Sigmoid colon (tissue), 7 donors: ENCODE results near the gene PVALEF. TPM values are rescaled to one million over a fixed set of nuclear protein-coding genes. Genes with fewer than 3 reads are reported as not detected.

ENCODE experiments used
- DNase-seq: peaks from one replicate; pipeline ENCODE4 v3.0.0-alpha.2; 2019
- H3K27ac ChIP-seq, 4 donors: fragments of 200-600 bp; sonication (generic); one replicate each; pipeline ENCODE4 v1.5.1; 2016 to 2019; ENCODE audit warnings: mild to moderate bottlenecking in 1 of 4
- H3K27me3 ChIP-seq, 3 donors: fragments of 200-600 bp; sonication (generic); one replicate each; pipeline ENCODE4 v1.5.1; 2019; ENCODE audit warnings: mild to moderate bottlenecking in 1 of 3
- H3K36me3 ChIP-seq, 4 donors: fragments of 200-600 bp; sonication (generic); one replicate each; pipeline ENCODE4 v1.5.1; 2016 to 2019
- H3K4me1 ChIP-seq, 4 donors: fragments of 200-600 bp; sonication (generic); one replicate each; pipeline ENCODE4 v1.5.1; 2017 to 2019
- H3K4me3 ChIP-seq, 4 donors: fragments of 200-600 bp; sonication (generic); one replicate each; pipeline ENCODE4 v1.5.1; 2017 to 2019; ENCODE audit warnings: mild to moderate bottlenecking in 2 of 4, moderate library complexity in 1 of 4
- H3K9me3 ChIP-seq, 4 donors: fragments of 200-600 bp in 3 of 4; sonication (generic) in 3 of 4; one replicate each; pipeline versions ENCODE4 v1.5.1 to v1.6.1; 2013 to 2019
- EP300 ChIP-seq, 4 donors: sonication (generic); formaldehyde crosslinking; IDR thresholded peaks; one replicate each; pipeline ENCODE4 v1.6.1; 2017; ENCODE audit warnings: antibody characterized with exemption in 4 of 4
- POLR2A ChIP-seq, 2 donors: fragments of 450-650 bp; IDR thresholded peaks; one replicate each; pipeline ENCODE4 v1.6.1; 2016; ENCODE audit warnings: antibody characterized with exemption in 2 of 2, mild to moderate bottlenecking in 2 of 2, moderate library complexity in 2 of 2
- POLR2AphosphoS5 ChIP-seq, 4 donors: sonication (generic); formaldehyde crosslinking; IDR thresholded peaks; one replicate each; pipeline ENCODE4 v1.6.1; 2017; ENCODE audit warnings: antibody characterized with exemption in 4 of 4
- WGBS, 2 donors: extraction: QIAGEN DNeasy Blood & Tissue Kit; methylation state at CpG; one replicate each; pipeline ENCODE4 v1.1.7; 2013; 5-methylcytosine and 5-hydroxymethylcytosine counted together
- intact Hi-C: fragments of 100-400 bp; cut with DNase I; formaldehyde crosslinking; loops from one replicate; pipeline ENCODE4 v1.15.1; 2023
- polyA plus RNA-seq, 3 donors: library from polyadenylated mRNA; stranded (reverse); fragments of 200-250 nt; gene quantifications; one replicate each; pipeline ENCODE4 v1.2.3, GENCODE V29; 2013
- total RNA-seq, 4 donors: library from RNA; depleted of rRNA; stranded (reverse); fragments of >200 nt; gene quantifications; one replicate each; pipeline ENCODE4 v1.1.0, GENCODE V29; 2016
- TF ChIP-seq, protein P1 (sequence below), 4 experiments: fragments of 450-650 bp in 3 of 4; fragments of 200-600 bp in 1 of 4; IDR thresholded peaks; one replicate each; pipeline ENCODE4 v1.5.1; 2016 to 2019; ENCODE audit warnings: antibody characterized with exemption in 4 of 4, mild to moderate bottlenecking in 3 of 4, moderate library complexity in 2 of 4
- donor health status: healthy with polysubstance abuse.
- donor health status: Bipolar disorder and iron deficiency.
- donor health status: healthy.

The PVALEF gene
- total and polyA plus RNA-seq, 7 donors: not detected

DNA sequence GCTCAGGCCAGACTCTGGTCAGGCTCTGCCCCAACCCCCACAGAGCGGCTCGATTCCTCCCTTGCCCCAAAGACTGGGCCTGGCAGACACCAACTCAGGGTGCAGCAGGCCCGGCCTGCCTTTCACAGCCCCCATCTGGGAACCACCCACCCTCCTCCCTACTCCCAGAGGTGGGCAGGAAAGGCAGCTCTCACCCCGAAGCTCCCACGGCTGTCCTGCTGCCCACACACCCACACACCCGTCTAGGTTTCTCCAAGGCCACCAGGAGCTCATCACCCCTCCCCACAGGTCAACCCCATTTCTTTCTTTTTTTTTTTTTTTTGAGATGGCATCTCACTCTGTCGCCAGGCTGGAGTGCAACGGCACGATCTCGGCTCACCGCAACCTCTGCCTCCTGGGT lies 53.7 kb downstream of the PVALEF start:
- intact Hi-C loops: no loop called here
- TF ChIP-seq, protein P1, sequence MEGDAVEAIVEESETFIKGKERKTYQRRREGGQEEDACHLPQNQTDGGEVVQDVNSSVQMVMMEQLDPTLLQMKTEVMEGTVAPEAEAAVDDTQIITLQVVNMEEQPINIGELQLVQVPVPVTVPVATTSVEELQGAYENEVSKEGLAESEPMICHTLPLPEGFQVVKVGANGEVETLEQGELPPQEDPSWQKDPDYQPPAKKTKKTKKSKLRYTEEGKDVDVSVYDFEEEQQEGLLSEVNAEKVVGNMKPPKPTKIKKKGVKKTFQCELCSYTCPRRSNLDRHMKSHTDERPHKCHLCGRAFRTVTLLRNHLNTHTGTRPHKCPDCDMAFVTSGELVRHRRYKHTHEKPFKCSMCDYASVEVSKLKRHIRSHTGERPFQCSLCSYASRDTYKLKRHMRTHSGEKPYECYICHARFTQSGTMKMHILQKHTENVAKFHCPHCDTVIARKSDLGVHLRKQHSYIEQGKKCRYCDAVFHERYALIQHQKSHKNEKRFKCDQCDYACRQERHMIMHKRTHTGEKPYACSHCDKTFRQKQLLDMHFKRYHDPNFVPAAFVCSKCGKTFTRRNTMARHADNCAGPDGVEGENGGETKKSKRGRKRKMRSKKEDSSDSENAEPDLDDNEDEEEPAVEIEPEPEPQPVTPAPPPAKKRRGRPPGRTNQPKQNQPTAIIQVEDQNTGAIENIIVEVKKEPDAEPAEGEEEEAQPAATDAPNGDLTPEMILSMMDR (IDR thresholded peaks at IDR 0.05): no peak
- TF ChIP-seq POLR2A (IDR thresholded peaks at IDR 0.05) (no peak), EP300 (IDR thresholded peaks at IDR 0.05) (no peak), POLR2AphosphoS5 (IDR thresholded peaks at IDR 0.05) (no peak)
- H3K36me3 ChIP-seq: peaks cover 0 to 7% (median 0%) of the 10 kb centered on the region in 4 donors
- H3K4me3 ChIP-seq: no peak overlapping the region
- DNase-seq: no peak
- no peak overlapping the region for H3K27ac ChIP-seq
- 96 to 97% methylated on average over 11 of the region's 11 CpGs for WGBS, 2 donors
- no peaks in the 10 kb centered on the region for H3K27me3 ChIP-seq
- H3K9me3 ChIP-seq: no peaks in the 10 kb centered on the region
- H3K4me1 ChIP-seq: peaks cover 0 to 24% (median 18%) of the 10 kb centered on the region in 4 donors

GRCh38 chr17:81219476-81220180 lies 54.3 kb downstream of the PVALEF start:
- H3K36me3 ChIP-seq: peaks cover 0 to 7% (median 0%) of the 10 kb centered on the region in 4 donors
- 95 to 97% methylated on average over 24 of the region's 24 CpGs for WGBS, 2 donors
- TF ChIP-seq, protein P1 (IDR thresholded peaks at IDR 0.05): no peak
- TF ChIP-seq EP300 (IDR thresholded peaks at IDR 0.05): no peak
- TF ChIP-seq POLR2A (IDR thresholded peaks at IDR 0.05): no peak
- TF ChIP-seq POLR2AphosphoS5 (IDR thresholded peaks at IDR 0.05): no peak
- H3K27ac ChIP-seq: no peak overlapping the region
- H3K4me1 ChIP-seq: peaks cover 0 to 25% (median 18%) of the 10 kb centered on the region in 4 donors
- intact Hi-C loops: loop anchor here (10.0 kb wide), 1 partner anchor 185 kb away; the partner anchor contains the start of gene BAIAP2
- H3K9me3 ChIP-seq: no peaks in the 10 kb centered on the region
- H3K27me3 ChIP-seq: no peaks in the 10 kb centered on the region
- H3K4me3 ChIP-seq: no peak overlapping the region
- DNase-seq: no peak

DNA sequence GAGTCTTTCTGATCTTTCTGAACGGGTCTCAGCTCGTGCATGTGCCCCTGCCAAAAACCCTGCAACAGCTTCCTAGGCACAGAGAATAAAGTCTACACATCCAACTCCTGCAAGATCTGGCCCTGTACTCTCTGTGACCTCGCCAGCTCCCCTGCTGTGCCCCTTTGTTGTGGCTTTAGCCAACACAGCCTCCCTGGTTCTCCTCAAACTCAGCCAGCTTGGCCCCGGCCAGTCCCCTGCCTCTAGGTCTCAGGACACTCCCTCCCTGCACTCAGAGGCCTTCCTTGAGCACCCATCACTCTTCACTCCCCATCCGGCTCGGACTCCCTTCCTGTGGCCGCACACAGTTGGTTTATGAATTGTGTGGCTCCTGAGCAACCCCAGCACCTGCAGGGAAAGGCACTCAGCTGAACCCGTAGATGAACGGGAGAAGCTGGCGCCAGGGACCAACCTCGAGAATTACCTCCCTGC lies 56.1 kb downstream of the PVALEF start:
- WGBS, 2 donors: 73 to 84% methylated on average over 11 of the region's 11 CpGs
- Histone ChIP-seq H3K9me3 (no peaks in the 10 kb centered on the region), H3K36me3 (peaks cover 0 to 7% (median 0%) of the 10 kb centered on the region in 4 donors), H3K27ac (no peak overlapping the region), H3K27me3 (no peaks in the 10 kb centered on the region), H3K4me1 (peaks cover 0 to 25% (median 18%) of the 10 kb centered on the region in 4 donors), H3K4me3 (no peak overlapping the region)
- no peak for DNase-seq
- TF ChIP-seq POLR2A (IDR thresholded peaks at IDR 0.05): no peak
- intact Hi-C loops: loop anchor here (10.0 kb wide), 1 partner anchor 187 kb away; the partner anchor contains the start of gene BAIAP2

GRCh38 chr17:81221842-81222619 lies 56.7 kb downstream of the PVALEF start:
- no peak for TF ChIP-seq POLR2AphosphoS5 (IDR thresholded peaks at IDR 0.05)
- TF ChIP-seq, protein P1 (IDR thresholded peaks at IDR 0.05): no peak
- no peak for TF ChIP-seq POLR2A (IDR thresholded peaks at IDR 0.05)
- no peak for TF ChIP-seq EP300 (IDR thresholded peaks at IDR 0.05)
- 20 to 28% methylated on average over 24 of the region's 24 CpGs for WGBS, 2 donors
- no peaks in the 10 kb centered on the region for H3K9me3 ChIP-seq

DNA sequence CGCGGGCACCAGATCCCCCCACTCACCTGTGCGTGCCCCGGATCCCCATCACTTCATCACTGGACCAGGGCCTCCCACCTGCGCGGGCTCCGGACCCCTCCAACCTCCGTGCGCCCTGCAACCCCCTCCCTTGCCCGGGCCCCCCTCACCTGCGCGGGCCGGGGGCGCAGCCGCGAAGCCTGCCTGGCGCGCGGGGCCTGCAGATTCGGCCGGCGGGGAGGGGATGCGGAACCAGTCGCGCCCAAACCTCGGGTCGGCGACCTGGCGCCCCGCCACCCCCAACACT lies 57.3 kb downstream of the PVALEF start:
- H3K27me3 ChIP-seq: no peaks in the 10 kb centered on the region
- no peaks in the 10 kb centered on the region for H3K9me3 ChIP-seq
- TF ChIP-seq, protein P1 (IDR thresholded peaks at IDR 0.05): no peak
- peaks cover 0 to 7% (median 0%) of the 10 kb centered on the region in 4 donors for H3K36me3 ChIP-seq
- intact Hi-C loops: loop anchor here (10.0 kb wide), 1 partner anchor 188 kb away; the partner anchor contains the start of gene BAIAP2
- H3K27ac ChIP-seq: peak overlapping the region in 3 of 4 donors; percentile 26 to 70 (median 60)
- peak overlapping the region; percentile 53 to 87 (median 80) for H3K4me3 ChIP-seq
- peaks cover 0 to 25% (median 18%) of the 10 kb centered on the region in 4 donors for H3K4me1 ChIP-seq
- WGBS, 2 donors: 0 to 1% methylated on average over 30 of the region's 30 CpGs
- no peak for DNase-seq

More at GRCh38 chr17:81221842-81222619, 56.7 kb downstream of the PVALEF start:
- H3K36me3 ChIP-seq: peaks cover 0 to 7% (median 0%) of the 10 kb centered on the region in 4 donors
- H3K4me3 ChIP-seq: peak overlapping the region; percentile 53 to 87 (median 80)
- intact Hi-C loops: loop anchor here (10.0 kb wide), 1 partner anchor 187 kb away; the partner anchor contains the start of gene BAIAP2
- peak overlapping the region in 3 of 4 donors; percentile 26 to 70 (median 60) for H3K27ac ChIP-seq
- H3K4me1 ChIP-seq: peaks cover 0 to 25% (median 18%) of the 10 kb centered on the region in 4 donors
- no peak for DNase-seq
- H3K27me3 ChIP-seq: no peaks in the 10 kb centered on the region
